Fibroblast of lung (primary cell): ENCODE measurements around the gene TOR4A.

Source experiments
- EZH2 ChIP-seq: IDR thresholded peaks from 2 replicates; pipeline ENCODE4 v1.5.1; 2012; ENCODE audit warnings: low read length, control low read depth, mild to moderate bottlenecking; ENCODE audit errors: missing control alignments
- TF ChIP-seq, protein P1 (sequence below), 2 donors: IDR thresholded peaks in 1 of 2; conservative IDR thresholded peaks in 1 of 2; 1 replicate in 1 of 2; 2 replicates in 1 of 2; pipeline ENCODE4 v1.5.1; 2011 to 2012; ENCODE audit warnings: low read length in 2 of 2, control low read depth in 1 of 2, inconsistent platforms in 1 of 2, low read depth in 1 of 2, mild to moderate bottlenecking in 1 of 2

DNA sequence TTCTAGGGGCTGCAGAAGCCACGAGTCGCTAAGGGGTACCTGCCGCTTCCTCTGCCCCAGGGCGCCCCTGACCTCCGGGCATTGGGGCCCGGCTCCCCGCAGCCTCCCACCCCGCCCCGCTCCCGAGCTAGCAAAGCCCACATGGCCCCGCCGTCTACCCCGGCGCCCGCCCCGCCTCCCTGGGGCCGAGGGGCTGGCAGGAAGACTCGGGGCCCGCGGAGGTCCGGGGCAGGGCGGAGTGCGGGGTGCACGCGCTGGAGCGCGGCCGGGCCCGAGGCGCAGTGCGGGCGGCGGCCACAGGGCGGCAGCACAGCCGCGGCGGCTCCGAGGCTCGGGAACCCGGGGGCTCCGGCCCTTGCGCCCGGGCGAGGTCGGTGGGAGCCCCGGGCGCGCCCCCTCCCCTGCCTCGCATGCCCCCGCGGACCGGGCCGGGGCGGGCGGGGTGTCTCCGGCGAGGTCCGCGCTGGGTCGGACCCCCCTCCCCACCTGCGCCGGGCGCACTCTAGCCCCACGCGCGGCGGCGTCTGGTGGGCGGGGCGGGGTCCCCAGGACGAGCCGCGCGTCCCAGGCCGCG is 17.8 kb downstream of the TOR4A start:
- TF ChIP-seq, protein P1, sequence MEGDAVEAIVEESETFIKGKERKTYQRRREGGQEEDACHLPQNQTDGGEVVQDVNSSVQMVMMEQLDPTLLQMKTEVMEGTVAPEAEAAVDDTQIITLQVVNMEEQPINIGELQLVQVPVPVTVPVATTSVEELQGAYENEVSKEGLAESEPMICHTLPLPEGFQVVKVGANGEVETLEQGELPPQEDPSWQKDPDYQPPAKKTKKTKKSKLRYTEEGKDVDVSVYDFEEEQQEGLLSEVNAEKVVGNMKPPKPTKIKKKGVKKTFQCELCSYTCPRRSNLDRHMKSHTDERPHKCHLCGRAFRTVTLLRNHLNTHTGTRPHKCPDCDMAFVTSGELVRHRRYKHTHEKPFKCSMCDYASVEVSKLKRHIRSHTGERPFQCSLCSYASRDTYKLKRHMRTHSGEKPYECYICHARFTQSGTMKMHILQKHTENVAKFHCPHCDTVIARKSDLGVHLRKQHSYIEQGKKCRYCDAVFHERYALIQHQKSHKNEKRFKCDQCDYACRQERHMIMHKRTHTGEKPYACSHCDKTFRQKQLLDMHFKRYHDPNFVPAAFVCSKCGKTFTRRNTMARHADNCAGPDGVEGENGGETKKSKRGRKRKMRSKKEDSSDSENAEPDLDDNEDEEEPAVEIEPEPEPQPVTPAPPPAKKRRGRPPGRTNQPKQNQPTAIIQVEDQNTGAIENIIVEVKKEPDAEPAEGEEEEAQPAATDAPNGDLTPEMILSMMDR (conservative IDR thresholded peaks at IDR 0.05 in 1 of 2, IDR thresholded peaks at IDR 0.05 in 1 of 2; ENCODE audit: low read depth in 1 of 2, low read length in 2 of 2) = peak; percentile 4 to 22
- no peak for TF ChIP-seq EZH2
